Progenitor cell of endocrine pancreas (in vitro differentiated cells): ENCODE results near the gene ZFR. TPM values are rescaled to one million over a fixed set of nuclear protein-coding genes. Genes with fewer than 3 reads are reported as not detected.
A peak's percentile ranks its signal among the peaks of the same experiment; 100 is the strongest.
"Not testable (repeated sequence)": the region's sequence is repeated elsewhere in the genome, so short reads cannot be mapped to it uniquely, and the experiment has no call there.

Experiments
- DNase-seq: peaks from one replicate; pipeline ENCODE4 v3.0.0; 2021; ENCODE audit warnings: low spot score; ENCODE audit not compliant: unreplicated experiment
- H3K27ac Mint-ChIP-seq: 2 replicates; pipeline ENCODE4 v1.8.0; 2021; ENCODE audit warnings: mild to moderate bottlenecking, moderate library complexity, mixed read lengths
- H3K27me3 Mint-ChIP-seq: 2 replicates; pipeline ENCODE4 v1.8.0; 2021; ENCODE audit warnings: mixed read lengths
- H3K36me3 Mint-ChIP-seq: 2 replicates; pipeline ENCODE4 v1.8.0; 2022; ENCODE audit warnings: mixed read lengths; ENCODE audit not compliant: insufficient read depth
- H3K4me1 Mint-ChIP-seq: 2 replicates; pipeline ENCODE4 v1.8.0; 2021; ENCODE audit warnings: low read depth, mixed read lengths
- H3K4me3 Mint-ChIP-seq: 2 replicates; pipeline ENCODE4 v1.8.0; 2021; ENCODE audit warnings: low read depth, mild to moderate bottlenecking, moderate library complexity, mixed read lengths
- H3K9me3 Mint-ChIP-seq: 2 replicates; pipeline ENCODE4 v1.8.0; 2021; ENCODE audit warnings: low read depth, mixed read lengths
- total RNA-seq: library from RNA; stranded (reverse); gene quantifications from 2 replicates; pipeline ENCODE4 v1.2.1, GENCODE V29; 2021
- TF ChIP-seq, protein P1 (sequence below): fragments of 200-600 bp; sonication (generic); IDR thresholded peaks from one replicate; pipeline ENCODE4 v1.5.0; 2021; ENCODE audit warnings: antibody characterized with exemption, mild to moderate bottlenecking; ENCODE audit not compliant: unreplicated experiment

The ZFR gene
- total RNA-seq, 1 donor from 2014 or later = 75.6 TPM

- H3K27me3 Mint-ChIP-seq = no peaks in the 10 kb centered on the region
- no peak overlapping the region for H3K4me3 Mint-ChIP-seq
- peaks cover 6% of the 10 kb centered on the region for H3K9me3 Mint-ChIP-seq
- peaks cover 10% of the 10 kb centered on the region for H3K4me1 Mint-ChIP-seq
- H3K36me3 Mint-ChIP-seq = peaks cover 4% of the 10 kb centered on the region
- no peak for DNase-seq
- no peak overlapping the region for H3K27ac Mint-ChIP-seq
- TF ChIP-seq, protein P1, sequence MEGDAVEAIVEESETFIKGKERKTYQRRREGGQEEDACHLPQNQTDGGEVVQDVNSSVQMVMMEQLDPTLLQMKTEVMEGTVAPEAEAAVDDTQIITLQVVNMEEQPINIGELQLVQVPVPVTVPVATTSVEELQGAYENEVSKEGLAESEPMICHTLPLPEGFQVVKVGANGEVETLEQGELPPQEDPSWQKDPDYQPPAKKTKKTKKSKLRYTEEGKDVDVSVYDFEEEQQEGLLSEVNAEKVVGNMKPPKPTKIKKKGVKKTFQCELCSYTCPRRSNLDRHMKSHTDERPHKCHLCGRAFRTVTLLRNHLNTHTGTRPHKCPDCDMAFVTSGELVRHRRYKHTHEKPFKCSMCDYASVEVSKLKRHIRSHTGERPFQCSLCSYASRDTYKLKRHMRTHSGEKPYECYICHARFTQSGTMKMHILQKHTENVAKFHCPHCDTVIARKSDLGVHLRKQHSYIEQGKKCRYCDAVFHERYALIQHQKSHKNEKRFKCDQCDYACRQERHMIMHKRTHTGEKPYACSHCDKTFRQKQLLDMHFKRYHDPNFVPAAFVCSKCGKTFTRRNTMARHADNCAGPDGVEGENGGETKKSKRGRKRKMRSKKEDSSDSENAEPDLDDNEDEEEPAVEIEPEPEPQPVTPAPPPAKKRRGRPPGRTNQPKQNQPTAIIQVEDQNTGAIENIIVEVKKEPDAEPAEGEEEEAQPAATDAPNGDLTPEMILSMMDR = no peak
These were observed 125.1 kb downstream of the ZFR start for GRCh38 chr5:32319392-32319791.

- Mint-ChIP-seq H3K36me3 (peaks cover 4% of the 10 kb centered on the region), H3K4me3 (no peak overlapping the region), H3K9me3 (peaks cover 6% of the 10 kb centered on the region), H3K4me1 (peaks cover 13% of the 10 kb centered on the region), H3K27ac (no peak overlapping the region), H3K27me3 (no peaks in the 10 kb centered on the region)
- TF ChIP-seq, protein P1 = no peak
- no peak for DNase-seq
These were observed 127.5 kb downstream of the ZFR start for GRCh38 chr5:32317041-32317440.

- H3K9me3 Mint-ChIP-seq = no peaks in the 10 kb centered on the region
- H3K4me1 Mint-ChIP-seq = peaks cover 23% of the 10 kb centered on the region
- peaks cover under 1% of the 10 kb centered on the region for H3K36me3 Mint-ChIP-seq
- no peak for DNase-seq
- H3K4me3 Mint-ChIP-seq = no peak overlapping the region
- TF ChIP-seq, protein P1 = no peak
- H3K27ac Mint-ChIP-seq = peak overlapping the region; percentile 72
- no peaks in the 10 kb centered on the region for H3K27me3 Mint-ChIP-seq
These were observed 129.1 kb downstream of the ZFR start for GRCh38 chr5:32315221-32316014.

GRCh38 chr5:32314658-32315057, 129.9 kb downstream of the ZFR start:
- H3K36me3 Mint-ChIP-seq = peaks cover 2% of the 10 kb centered on the region
- peak overlapping the region; percentile 94 for H3K27ac Mint-ChIP-seq
- H3K4me3 Mint-ChIP-seq = peak overlapping the region; percentile 56
- peaks cover 25% of the 10 kb centered on the region for H3K4me1 Mint-ChIP-seq
- no peak for DNase-seq
- no peaks in the 10 kb centered on the region for H3K27me3 Mint-ChIP-seq
- no peaks in the 10 kb centered on the region for H3K9me3 Mint-ChIP-seq
- TF ChIP-seq, protein P1 = no peak

DNA sequence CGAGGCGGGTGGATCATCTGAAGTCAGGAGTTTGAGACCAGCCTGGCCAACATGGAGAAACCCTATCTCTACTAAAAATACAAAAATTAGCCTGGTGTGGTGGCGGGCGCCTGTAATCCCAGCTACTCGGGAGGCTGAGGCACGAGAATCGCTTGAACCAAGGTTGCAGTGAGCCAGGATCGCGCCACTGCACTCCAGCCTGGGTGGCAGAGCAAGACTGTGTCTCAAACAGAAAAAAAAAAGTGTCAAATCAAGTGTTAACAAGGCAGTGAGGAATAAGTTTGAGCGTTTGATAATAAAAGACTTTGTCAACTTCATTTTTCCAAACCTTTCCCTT, 130.4 kb downstream of the ZFR start:
- not testable (repeated sequence) for H3K9me3 Mint-ChIP-seq, DNase-seq, H3K27me3 Mint-ChIP-seq, H3K36me3 Mint-ChIP-seq
- Mint-ChIP-seq H3K4me1 (peaks cover 29% of the 10 kb centered on the region), H3K4me3 (peak overlapping the region; percentile 56), H3K27ac (peak overlapping the region; percentile 94)
